GM12878 (cell line): Measurements from ENCODE around the gene GET3. TPM values are rescaled to one million over a fixed set of nuclear protein-coding genes. Genes with fewer than 3 reads are reported as not detected.

Experiments
- ATAC-seq: fragments of 200-7000 bp; cut with Tn5 transposase; 3 replicates; pipeline ENCODE4 v1.9.1; 2020; ENCODE audit warnings: mild to moderate bottlenecking, moderate library complexity
- BruUV-seq: library from RNA; stranded (reverse); fragments of 400-500 nt; replicated peaks from 2 replicates; lab custom pipeline; 2021; lab: Mats Ljungman, UMichigan
- CTCF ChIA-PET: fragments of 300-600 bp; sonication (Branson Sonifier 250); formaldehyde crosslinking; extraction: SDS; loops from one replicate; lab custom pipeline; 2021; ENCODE audit warnings: inconsistent platforms; lab: Yijun Ruan, JAX
- POLR2A ChIA-PET: fragments of 350-600 bp; formaldehyde crosslinking; extraction: SDS; loops from one replicate; lab custom pipeline; 2021; ENCODE audit warnings: inconsistent platforms; lab: Charles Lee
- RAD21 ChIA-PET: fragments of 300-600 bp; sonication (Branson Sonifier 250); formaldehyde crosslinking; loops from one replicate; lab custom pipeline; 2023; ENCODE audit warnings: antibody characterized with exemption; ENCODE audit not compliant: unreplicated experiment; lab: Charles Lee
- SMC1A ChIA-PET: fragments of 300-600 bp; sonication (Branson Sonifier 250); formaldehyde crosslinking; loops from one replicate; lab custom pipeline; 2023; ENCODE audit not compliant: unreplicated experiment, uncharacterized antibody; lab: Charles Lee
- DNase-seq: peaks from one replicate; pipeline ENCODE4 v3.0.0-alpha.2; 2011; ENCODE audit warnings: low read depth, low spot score
- FAIRE-seq: peaks from 3 replicates; lab custom pipeline; 2011; peaks lifted over from hg19 to GRCh38; lab: Jason Lieb, UNC
- H2AFZ ChIP-seq: 2 replicates; pipeline ENCODE4 v1.6.0; 2011; ENCODE audit warnings: low read depth, low read length, control low read depth; ENCODE audit not compliant: control insufficient read depth
- H3K27ac ChIP-seq: 2 replicates; pipeline ENCODE4 v1.5.1; 2011; ENCODE audit warnings: control low read depth; ENCODE audit not compliant: control insufficient read depth, insufficient read depth
- H3K27me3 ChIP-seq, 2 experiments: replicated peaks in 1 of 2; 2 replicates each; pipeline versions ENCODE4 v1.6.0 to v1.6.1; 2011; ENCODE audit warnings: low read length in 1 of 2; ENCODE audit not compliant: control insufficient read depth in 2 of 2, insufficient read depth in 2 of 2
- H3K36me3 ChIP-seq, 2 experiments: 2 replicates each; pipeline ENCODE4 v1.5.1; 2011; ENCODE audit warnings: low read length in 1 of 2; ENCODE audit not compliant: control insufficient read depth in 2 of 2, insufficient read depth in 2 of 2
- H3K4me1 ChIP-seq: 2 replicates; pipeline ENCODE4 v1.6.1; 2011; ENCODE audit warnings: mild to moderate bottlenecking, low read length, moderate library complexity, mixed read lengths; ENCODE audit not compliant: control insufficient read depth, insufficient read depth
- H3K4me2 ChIP-seq: 2 replicates; pipeline ENCODE4 v1.6.0; 2011; ENCODE audit warnings: control low read depth; ENCODE audit not compliant: control insufficient read depth, insufficient read depth
- H3K4me3 ChIP-seq: fragments of 200-600 bp; sonication (generic); 2 replicates; pipeline ENCODE4 v1.5.1; 2016
- H3K79me2 ChIP-seq: 2 replicates; pipeline ENCODE4 v1.6.0; 2011; ENCODE audit warnings: low read length; ENCODE audit not compliant: control insufficient read depth, insufficient read depth
- H3K9ac ChIP-seq: 2 replicates; pipeline ENCODE4 v1.8.0; 2011; ENCODE audit warnings: low read length, control low read depth, mixed read lengths; ENCODE audit not compliant: control insufficient read depth, insufficient read depth
- H3K9me3 ChIP-seq: replicated peaks from 3 replicates; pipeline ENCODE4 v1.5.1; 2011; ENCODE audit warnings: mild to moderate bottlenecking, low read length; ENCODE audit not compliant: control insufficient read depth, insufficient read depth
- H4K20me1 ChIP-seq: 2 replicates; pipeline ENCODE4 v1.6.0; 2011; ENCODE audit not compliant: control insufficient read depth, insufficient read depth
- BCLAF1 ChIP-seq: fragments of 450-650 bp; IDR thresholded peaks from 2 replicates; pipeline ENCODE4 v1.6.1; 2017; ENCODE audit warnings: antibody characterized with exemption, mild to moderate bottlenecking, moderate library complexity
- EP300 ChIP-seq, 2 experiments: fragments of 150-350 bp in 1 of 2; IDR thresholded peaks; 2 replicates each; pipeline ENCODE4 v1.6.1; 2011 to 2012; ENCODE audit warnings: low read depth in 2 of 2, low read length in 2 of 2, borderline replicate concordance in 1 of 2, improper control_type of control experiment in 1 of 2, inconsistent platforms in 1 of 2; ENCODE audit not compliant: control insufficient read depth in 1 of 2
- FOXK2 ChIP-seq: fragments of 450-650 bp; IDR thresholded peaks from 2 replicates; pipeline ENCODE4 v1.6.1; 2017; ENCODE audit warnings: mild to moderate bottlenecking, moderate library complexity
- IKZF2 ChIP-seq, 2 experiments: fragments of 450-650 bp; IDR thresholded peaks; 2 replicates each; pipeline ENCODE4 v1.6.1; 2017; ENCODE audit warnings: mild to moderate bottlenecking in 2 of 2, moderate library complexity in 2 of 2
- MEF2A ChIP-seq: IDR thresholded peaks from 2 replicates; pipeline ENCODE4 v1.6.1; 2011; ENCODE audit warnings: low read depth, mild to moderate bottlenecking, low read length, moderate library complexity; ENCODE audit not compliant: insufficient read depth
- MLLT1 ChIP-seq: fragments of 450-650 bp; IDR thresholded peaks from 2 replicates; pipeline ENCODE4 v1.6.1; 2016; ENCODE audit warnings: mild to moderate bottlenecking
- MXI1 ChIP-seq: fragments of 150-350 bp; IDR thresholded peaks from 2 replicates; pipeline ENCODE4 v1.6.1; 2011; ENCODE audit warnings: low read depth, mild to moderate bottlenecking, inconsistent platforms, low read length, improper control_type of control experiment
- NFXL1 ChIP-seq: fragments of 450-650 bp; IDR thresholded peaks from 2 replicates; pipeline ENCODE4 v1.6.1; 2017; ENCODE audit warnings: antibody characterized with exemption, mild to moderate bottlenecking, borderline replicate concordance
- NRF1 ChIP-seq: conservative IDR thresholded peaks from 2 replicates; pipeline ENCODE4 v1.6.1; 2011; ENCODE audit warnings: mild to moderate bottlenecking, low read depth, low read length, improper control_type of control experiment
- PML ChIP-seq: IDR thresholded peaks from 2 replicates; pipeline ENCODE4 v1.6.1; 2012; ENCODE audit warnings: low read length, inconsistent platforms
- SMAD1 ChIP-seq: fragments of 450-650 bp; IDR thresholded peaks from 2 replicates; pipeline ENCODE4 v1.6.1; 2018; ENCODE audit warnings: mild to moderate bottlenecking, low read depth; ENCODE audit not compliant: partially characterized antibody
- TARDBP ChIP-seq: IDR thresholded peaks from 2 replicates; pipeline ENCODE4 v1.6.1; 2016; ENCODE audit warnings: borderline replicate concordance
- ZNF384 ChIP-seq: IDR thresholded peaks from 2 replicates; pipeline ENCODE4 v1.6.1; 2012; ENCODE audit warnings: low read depth, mild to moderate bottlenecking, low read length, improper control_type of control experiment, borderline replicate concordance
- WGBS: methylation state at CpG from one replicate; pipeline ENCODE4 v1.1.6; 2016; ENCODE audit warnings: low lambda C conversion rate; ENCODE audit not compliant: insufficient replicate concordance, insufficient coverage; ENCODE audit errors: missing lambda C conversion rate; 5-methylcytosine and 5-hydroxymethylcytosine counted together
- in situ Hi-C: fragments of 300-500 bp; cut with MboI; formaldehyde crosslinking; loops from 9 replicates; pipeline ENCODE4 v1.14.3; 2018; ENCODE audit warnings: mixed read lengths
- intact Hi-C: fragments of 100-400 bp; cut with micrococcal nuclease; formaldehyde crosslinking; loops from one replicate; pipeline ENCODE4 v1.14.2; 2022; ENCODE audit not compliant: unreplicated experiment
- polyA plus RNA-seq, 11 experiments: library from polyadenylated mRNA; depleted of rRNA in 4 of 11; unstranded in 6 of 11; stranded (reverse) in 5 of 11; fragments of >200 nt; fragmentation: Nextera tagmentation in 4 of 11; fragmentation: Illumina TruSeq in 1 of 11; extraction: Ambion mirVana in 4 of 11; extraction: Trizol in 1 of 11; gene quantifications; 1 replicate in 1 of 11; 2 replicates in 10 of 11; pipeline versions ENCODE4 v1.2.1 to v1.2.3, GENCODE V29; 2011 to 2016; ENCODE audit warnings: inconsistent platforms in 2 of 11, missing spikeins in 2 of 11, low read depth in 1 of 11
- total RNA-seq, 4 experiments: library from RNA; depleted of rRNA in 3 of 4; stranded (reverse); fragments of >200 nt in 3 of 4; fragmentation: Illumina TruSeq in 1 of 4; extraction: Trizol in 1 of 4; gene quantifications; 2 replicates each; pipeline versions ENCODE4 v1.2.1 to v1.2.3, GENCODE V29; 2013 to 2021
- TF ChIP-seq, protein P1 (sequence below): IDR thresholded peaks from 2 replicates; pipeline ENCODE4 v1.6.1; 2011; ENCODE audit warnings: mild to moderate bottlenecking, low read depth, low read length, moderate library complexity; ENCODE audit not compliant: insufficient replicate concordance

The GET3 gene
- total and polyA plus RNA-seq, 10 of the 15 experiments (the other 5 are each of a cell fraction or from before 2014, with no cell fraction given), result 14.5 to 144 (median 97.2) TPM

DNA sequence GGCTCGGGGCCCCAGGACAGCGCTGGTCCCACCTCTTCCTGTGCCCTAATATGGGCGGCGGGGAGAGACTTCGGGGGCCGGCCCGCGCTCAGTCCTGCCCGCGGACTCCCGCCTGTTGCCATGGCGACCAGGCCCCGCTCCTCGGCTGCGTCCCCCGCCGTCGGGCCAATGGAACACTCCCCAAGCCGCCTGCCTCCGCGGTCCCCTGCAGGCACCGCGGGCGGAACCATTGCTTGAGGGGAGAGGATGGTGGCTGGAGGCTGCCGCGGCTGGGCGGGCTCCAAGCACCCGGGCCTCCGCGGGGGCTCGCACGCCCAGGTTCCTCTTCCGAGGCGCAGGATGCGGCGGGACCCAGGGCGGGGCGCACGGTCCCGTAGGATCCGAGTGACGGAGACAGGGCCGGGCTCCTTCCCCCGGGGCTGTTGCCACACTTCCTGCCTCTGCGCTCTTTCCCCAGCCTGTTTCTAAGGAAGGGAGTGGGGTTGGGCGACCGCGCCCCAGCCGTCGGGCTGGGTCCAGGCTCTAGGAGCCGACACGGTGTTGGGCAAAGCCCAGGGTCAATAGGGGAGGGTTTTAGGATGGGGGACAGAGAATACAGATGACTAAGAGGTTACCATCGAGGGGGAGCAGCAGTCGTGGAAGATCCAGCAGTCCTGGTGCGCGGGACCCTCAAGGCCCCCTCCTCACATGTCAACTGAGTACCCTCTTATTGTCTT lies 52.8 kb downstream of the GET3 start (continued):
- TF ChIP-seq, protein P1, sequence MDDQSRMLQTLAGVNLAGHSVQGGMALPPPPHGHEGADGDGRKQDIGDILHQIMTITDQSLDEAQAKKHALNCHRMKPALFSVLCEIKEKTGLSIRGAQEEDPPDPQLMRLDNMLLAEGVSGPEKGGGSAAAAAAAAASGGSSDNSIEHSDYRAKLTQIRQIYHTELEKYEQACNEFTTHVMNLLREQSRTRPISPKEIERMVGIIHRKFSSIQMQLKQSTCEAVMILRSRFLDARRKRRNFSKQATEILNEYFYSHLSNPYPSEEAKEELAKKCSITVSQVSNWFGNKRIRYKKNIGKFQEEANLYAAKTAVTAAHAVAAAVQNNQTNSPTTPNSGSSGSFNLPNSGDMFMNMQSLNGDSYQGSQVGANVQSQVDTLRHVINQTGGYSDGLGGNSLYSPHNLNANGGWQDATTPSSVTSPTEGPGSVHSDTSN, result no peak
- no peak; the same call in 1 of the 2 replicates for TF ChIP-seq TARDBP
- no peak for TF ChIP-seq NFXL1
- TF ChIP-seq ZNF384, result 0 out of 2 replicates have a peak, but pooled peaks have one; percentile 18
- no peak for TF ChIP-seq PML
- TF ChIP-seq NRF1, result no peak; the same call in 1 of the 2 replicates
- peak; percentile 96 for TF ChIP-seq MXI1

GRCh38 chr19:12790628-12791344 lies 53.5 kb downstream of the GET3 start:
- DNase-seq, result no peak
- no peak overlapping the region for H2AFZ ChIP-seq
- peaks cover 42% of the 10 kb centered on the region for H3K79me2 ChIP-seq
- ChIA-PET RAD21 (interaction anchor here (1.4 to 11.4 kb wide), 3 partner anchors 9 to 56 kb away, joined by 3 to 303 read pairs (median 13); partner anchors contain the start of genes HOOK2 and TRIR), CTCF (interaction anchor here (0.8 to 11.1 kb wide), 2 partner anchors 13 to 1410 kb away, joined by 4 to 537 read pairs; partner anchors contain the start of gene HOOK2), POLR2A (interaction anchor here (1.2 to 8.2 kb wide), 7 partner anchors 10 to 361 kb away, joined by 3 to 303 read pairs (median 7); partner anchors contain the start of genes GET3, HOOK2 and RNASEH2A), SMC1A (interaction anchor here (0.6 to 11.5 kb wide), 3 partner anchors 11 to 366 kb away, joined by 3 to 240 read pairs (median 3); no protein-coding TSS in a partner anchor)
- in situ Hi-C loops, result no loop called here
- H4K20me1 ChIP-seq, result no peaks in the 10 kb centered on the region
- peak overlapping the region; percentile 97 for H3K4me2 ChIP-seq
- no peaks in the 10 kb centered on the region for H3K36me3 ChIP-seq
- no peak for ATAC-seq
- peak overlapping the region; percentile 70 for H3K9ac ChIP-seq
- H3K27me3 ChIP-seq, result no peaks in the 10 kb centered on the region
- WGBS, result under 1% methylated on average over 22 of the region's 22 CpGs
- peak overlapping the region; percentile 87 for H3K4me3 ChIP-seq
- no TSS peak for BruUV-seq
- peaks cover 44% of the 10 kb centered on the region for H3K4me1 ChIP-seq
- no peaks in the 10 kb centered on the region; the same call in 2 of the 3 replicates for H3K9me3 ChIP-seq
- intact Hi-C loops, result loop anchor here (1.0 kb wide), 1 partner anchor 12 kb away; no protein-coding TSS in a partner anchor
- no peak for FAIRE-seq
- H3K27ac ChIP-seq, result peak overlapping the region; percentile 99
- TF ChIP-seq BCLAF1 (no peak), FOXK2 (peak; percentile 93), SMAD1 (no peak), EP300 (IDR thresholded peaks at IDR 0.05; ENCODE audit: borderline replicate concordance in 1 of 2, control insufficient read depth in 1 of 2, low read depth in 2 of 2, low read length in 2 of 2) (0 out of 4 replicates have a peak, but pooled peaks of 1 of the 2 experiments have one; percentile 12), IKZF2 (IDR thresholded peaks at IDR 0.05) (no peak), MEF2A (no peak), MLLT1 (0 out of 2 replicates have a peak, but pooled peaks have one; percentile 10)
